GM18858 (cell line): Measurements from ENCODE around the gene LHX4.

Source experiments
- ATAC-seq: cut with Tn5 transposase; IDR thresholded peaks from one replicate; pipeline ENCODE4 v1.9.1; 2021; ENCODE audit not compliant: unreplicated experiment

Gene LHX4

DNA sequence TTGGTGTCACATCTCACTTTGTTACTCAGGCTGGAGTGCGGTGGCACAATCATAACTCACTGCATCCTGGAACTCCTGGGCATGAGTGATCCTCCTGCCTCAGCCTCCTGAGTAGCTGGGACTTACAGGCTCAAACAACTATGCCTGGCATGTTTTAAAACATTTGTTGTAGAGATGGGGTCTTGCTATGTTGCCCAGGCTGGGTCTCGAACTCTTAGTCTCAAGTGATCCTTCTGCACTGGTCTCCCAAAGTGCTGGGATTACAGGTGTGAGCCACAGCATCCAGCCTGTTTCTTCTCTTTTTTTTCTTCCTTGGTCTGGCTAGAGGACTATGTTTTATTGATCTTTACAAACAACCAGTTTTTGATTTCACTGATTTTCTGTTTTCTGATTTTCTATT is 64.6 kb downstream of the LHX4 start:
- no peak for ATAC-seq

DNA sequence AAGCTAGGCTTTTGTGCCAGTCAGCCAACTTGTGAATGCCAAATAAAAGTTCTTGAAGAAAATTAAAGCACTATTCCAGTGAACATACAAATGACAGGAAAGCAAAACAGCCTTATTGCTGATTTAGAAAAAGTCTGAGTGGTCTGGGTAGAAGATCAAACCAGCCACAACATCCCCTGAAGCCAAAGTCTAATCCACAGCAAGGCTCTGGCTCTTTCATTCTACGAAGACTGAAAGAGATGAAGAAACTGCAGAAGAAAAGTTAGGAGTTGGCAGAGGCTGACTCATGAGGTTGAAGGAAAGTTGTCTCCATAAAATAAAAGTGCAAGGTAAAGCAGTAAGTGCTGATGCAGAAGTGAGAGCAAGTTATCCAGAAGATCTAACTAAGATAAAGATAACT is 65.9 kb downstream of the LHX4 start:
- ATAC-seq, result no peak

DNA sequence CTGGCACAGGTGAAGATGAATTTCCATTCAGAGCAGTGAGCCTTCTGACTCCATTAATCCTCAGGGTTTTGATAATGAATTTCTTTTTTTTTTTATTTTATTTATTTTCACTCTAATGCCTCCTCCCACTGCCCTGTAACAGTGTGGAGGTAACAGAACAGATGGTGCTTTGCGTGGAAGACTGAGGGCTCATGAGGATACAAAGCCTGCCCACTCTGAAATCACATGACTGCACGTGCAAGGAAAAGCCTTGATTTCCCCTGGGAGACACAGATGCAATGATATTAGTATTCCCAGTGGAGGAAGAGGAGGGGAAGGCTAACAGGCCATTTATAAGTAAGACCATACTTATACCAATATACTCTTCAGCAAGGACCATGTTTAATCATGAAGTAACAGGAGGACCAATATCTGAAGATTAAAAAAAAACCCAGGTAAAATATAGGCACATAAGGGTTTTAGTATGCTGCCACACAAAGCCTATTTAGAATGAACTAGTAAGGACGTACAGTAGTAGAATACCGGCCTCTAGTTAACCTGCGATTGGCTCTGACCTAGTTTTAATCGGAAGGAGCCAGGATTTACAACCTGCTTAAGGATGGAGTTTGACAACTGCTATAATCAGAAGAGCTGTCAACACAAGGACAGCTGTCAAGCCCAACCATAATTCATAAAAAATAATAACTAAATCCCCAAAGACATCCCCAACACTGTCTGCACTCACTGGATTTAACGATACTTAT is 69.6 kb downstream of the LHX4 start:
- no peak for ATAC-seq

DNA sequence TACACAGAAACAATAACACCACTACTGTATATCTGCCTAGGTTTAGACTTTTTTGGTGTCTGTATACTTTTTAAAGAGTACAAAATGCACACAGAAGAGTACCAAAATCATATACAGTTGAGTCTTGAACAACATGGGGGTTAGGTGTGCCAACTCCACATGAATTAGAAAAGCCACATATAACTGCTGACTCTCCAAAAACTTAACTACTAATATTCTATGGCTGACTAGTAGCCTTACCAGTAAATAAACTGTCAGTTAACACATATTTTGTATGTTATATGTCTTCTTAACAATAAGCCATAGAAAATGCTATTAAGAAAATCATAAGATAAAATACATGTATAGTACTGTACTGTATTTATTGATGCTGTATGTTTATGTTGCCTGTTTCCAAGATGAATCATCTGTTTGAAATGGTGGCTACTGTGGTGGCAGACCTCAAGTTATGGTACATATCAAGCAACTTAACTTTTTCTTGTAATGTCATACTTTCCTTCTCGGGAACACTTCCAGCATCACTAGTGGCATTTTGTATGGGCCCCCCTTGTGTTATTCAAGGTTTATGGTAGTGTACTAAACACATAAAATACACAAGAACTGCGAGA is 71.2 kb downstream of the LHX4 start:
- no peak for ATAC-seq

DNA sequence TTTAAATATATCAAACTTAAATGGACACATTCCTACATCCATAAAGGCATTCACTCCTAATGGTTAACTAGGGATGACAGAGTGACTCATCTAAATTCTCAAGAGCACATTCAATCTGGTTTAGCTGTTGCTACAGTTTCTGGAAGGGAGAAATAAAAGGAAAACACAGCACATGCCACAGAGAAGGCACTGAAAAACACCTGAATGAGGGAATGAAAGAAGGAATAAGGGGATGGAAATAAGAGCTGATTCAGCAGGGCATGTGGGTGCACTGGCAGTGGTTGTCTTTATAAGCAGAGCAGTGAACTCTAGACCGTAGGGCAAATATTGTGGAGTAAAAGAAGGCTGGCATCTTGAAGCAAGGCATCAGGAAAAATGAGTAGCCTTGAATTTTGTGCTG is 79.3 kb downstream of the LHX4 start:
- no peak for ATAC-seq

DNA sequence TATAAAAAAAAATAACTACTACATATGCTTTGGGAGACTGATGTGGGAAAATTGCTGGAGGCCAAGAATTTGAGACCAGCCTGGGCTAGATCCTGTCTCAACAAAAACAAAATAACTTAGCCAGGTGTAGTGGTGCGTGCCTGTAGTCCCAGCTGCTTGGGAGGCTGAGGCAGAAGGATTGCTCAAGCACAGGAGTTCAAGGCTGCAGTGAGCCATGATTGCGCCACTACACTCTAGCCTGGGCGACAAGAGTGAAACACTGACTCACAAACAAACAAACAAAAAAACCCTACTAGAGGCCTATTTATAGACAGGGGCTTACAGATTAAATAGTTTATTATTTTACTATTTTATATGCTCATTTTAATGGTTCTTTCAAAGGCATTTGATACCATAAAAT is 80.0 kb downstream of the LHX4 start:
- no peak for ATAC-seq

DNA sequence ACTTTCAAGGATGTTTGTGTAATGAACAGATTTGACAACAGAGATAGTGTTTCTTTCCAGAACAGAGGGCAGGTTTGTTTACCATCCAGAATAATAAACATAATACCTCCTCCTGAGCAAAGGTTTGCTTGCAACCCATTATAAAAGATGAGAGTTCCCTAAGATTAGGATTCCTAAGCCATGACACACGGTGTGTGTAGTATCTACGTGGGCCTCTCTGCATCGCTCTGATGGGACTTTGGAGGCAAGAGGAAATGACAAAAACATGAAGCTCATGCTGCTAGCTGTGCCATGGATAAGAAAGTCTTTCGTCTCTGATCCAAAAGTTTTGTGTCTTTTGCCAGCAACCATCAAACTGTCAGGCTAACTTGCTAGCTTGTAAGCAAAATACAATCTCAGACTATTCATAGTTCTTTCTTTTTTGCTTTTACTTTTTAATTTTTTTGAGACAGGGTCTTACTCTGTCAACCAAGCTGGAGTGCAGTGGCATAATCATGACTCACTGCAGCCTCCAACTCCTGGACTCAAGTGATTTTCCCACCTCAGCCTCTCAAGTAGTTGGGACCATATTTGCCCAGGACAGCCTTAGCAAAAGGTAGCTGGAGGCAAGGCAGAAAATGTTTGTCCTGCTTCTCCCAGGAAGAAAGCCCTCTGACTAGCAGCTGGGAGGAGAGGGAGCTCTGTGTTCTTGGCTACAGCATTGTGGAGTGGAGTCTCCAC is 81.1 kb downstream of the LHX4 start:
- no peak for ATAC-seq

DNA sequence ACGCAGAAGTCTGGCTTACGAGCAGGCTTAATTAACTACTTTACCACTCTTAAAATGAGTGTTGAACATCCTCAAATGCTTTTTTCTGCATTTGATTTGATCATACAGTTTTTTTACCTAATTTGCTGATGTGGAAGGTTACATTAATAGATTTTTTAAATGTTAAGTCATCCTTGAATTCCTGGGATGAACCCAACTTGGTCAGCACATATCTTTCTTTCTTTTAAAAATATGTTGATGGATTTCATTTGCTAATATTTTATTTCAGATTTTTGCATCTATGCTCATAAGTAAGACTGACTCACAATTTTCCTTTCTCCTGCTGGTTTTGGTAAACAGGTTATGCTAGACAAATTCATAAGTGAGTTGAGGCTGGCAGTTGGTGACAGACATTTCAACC is 82.9 kb downstream of the LHX4 start:
- no peak for ATAC-seq

DNA sequence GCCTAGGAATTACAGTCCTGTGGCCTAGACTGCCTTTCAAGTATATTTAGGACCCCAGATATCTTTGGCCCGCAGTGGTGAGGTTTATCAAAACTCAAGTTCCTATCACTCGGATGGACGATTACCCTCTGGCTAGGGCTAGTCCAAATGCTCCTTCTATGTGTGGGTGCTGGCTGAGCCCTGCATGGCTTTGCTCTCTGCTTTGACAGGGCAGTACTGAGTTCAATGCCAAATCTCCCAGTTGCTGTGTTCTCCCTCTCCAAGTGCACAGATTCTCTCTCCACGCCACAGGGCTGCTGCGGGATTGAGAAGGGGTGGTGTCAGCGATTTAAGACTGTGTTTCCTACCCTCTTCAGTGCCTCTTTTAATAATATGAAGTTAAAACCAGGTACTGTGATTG is 97.0 kb downstream of the LHX4 start:
- ATAC-seq, result no peak
